Colonic mucosa (tissue), 4 donors: ENCODE measurements around the gene PPBP. TPM values are rescaled to one million over a fixed set of nuclear protein-coding genes. Genes with fewer than 3 reads are reported as not detected.
A peak's percentile ranks its signal among the peaks of the same experiment; 100 is the strongest.

Experiments used
- DNase-seq: peaks from one replicate; pipeline ENCODE4 v3.0.0-alpha.2; 2020
- H3K27ac ChIP-seq: fragments of 200-600 bp; one replicate; pipeline ENCODE4 v1.8.0; 2021
- H3K27me3 ChIP-seq: fragments of 200-600 bp; one replicate; pipeline ENCODE4 v1.8.0; 2021
- H3K36me3 ChIP-seq: fragments of 200-600 bp; one replicate; pipeline ENCODE4 v1.8.0; 2021
- H3K4me1 ChIP-seq: fragments of 200-600 bp; one replicate; pipeline ENCODE4 v1.8.0; 2021; ENCODE audit warnings: mild to moderate bottlenecking
- H3K4me3 ChIP-seq: fragments of 200-600 bp; one replicate; pipeline ENCODE4 v1.8.0; 2021
- H3K9ac ChIP-seq, 2 donors: one replicate each; pipeline ENCODE4 v1.7.0; 2013; ENCODE audit warnings: control low read depth in 2 of 2, low read depth in 2 of 2, low read length in 2 of 2
- H3K9me3 ChIP-seq: fragments of 200-600 bp; one replicate; pipeline ENCODE4 v1.8.0; 2021
- intact Hi-C: fragments of 100-400 bp; cut with DNase I; formaldehyde crosslinking; loops from one replicate; pipeline ENCODE4 v1.14.1; 2022
- total RNA-seq, 2 donors: library from RNA; stranded (reverse); fragmentation: NEBNext Ultra II Directional in 1 of 2; extraction: Animal tissue kit (Norgen Biotek cat#: 25700) in 1 of 2; gene quantifications; one replicate each; pipeline ENCODE4 v1.2.1, GENCODE V29; 2021
- TF ChIP-seq, protein P1 (sequence below): fragments of 200-600 bp; IDR thresholded peaks from one replicate; pipeline ENCODE4 v1.8.0; 2022; ENCODE audit warnings: antibody characterized with exemption, mild to moderate bottlenecking
- donor health status: healthy.
- donor health status: DM: no; HTN: no; CAD: no.
- donor health status: DM: no; HTN: no; CAD: no.

Gene PPBP
- total RNA-seq, 2 donors from 2014 or later = not detected

DNA sequence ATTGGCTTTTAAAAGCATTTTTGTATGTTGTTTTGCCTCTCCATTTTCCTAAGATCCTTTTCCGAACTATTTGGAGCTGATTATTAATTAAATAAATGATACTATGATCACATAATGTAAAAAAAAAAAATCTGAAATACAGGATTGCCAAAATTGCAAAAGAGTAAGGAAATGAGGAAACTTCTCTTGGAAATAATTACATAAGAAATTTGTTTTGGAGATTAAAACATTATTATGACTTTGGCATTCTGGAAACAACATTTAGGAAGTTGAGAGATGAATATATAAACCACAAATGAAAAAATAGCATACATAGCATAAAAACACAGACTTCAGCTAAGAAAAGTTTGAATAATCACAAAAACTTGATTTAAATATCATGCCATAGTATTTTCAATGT lies 39.7 kb downstream of the PPBP start:
- no peaks in the 10 kb centered on the region for H3K27me3 ChIP-seq
- no peak overlapping the region for H3K4me3 ChIP-seq
- DNase-seq = no peak
- no peak overlapping the region for H3K9ac ChIP-seq
- TF ChIP-seq, protein P1, sequence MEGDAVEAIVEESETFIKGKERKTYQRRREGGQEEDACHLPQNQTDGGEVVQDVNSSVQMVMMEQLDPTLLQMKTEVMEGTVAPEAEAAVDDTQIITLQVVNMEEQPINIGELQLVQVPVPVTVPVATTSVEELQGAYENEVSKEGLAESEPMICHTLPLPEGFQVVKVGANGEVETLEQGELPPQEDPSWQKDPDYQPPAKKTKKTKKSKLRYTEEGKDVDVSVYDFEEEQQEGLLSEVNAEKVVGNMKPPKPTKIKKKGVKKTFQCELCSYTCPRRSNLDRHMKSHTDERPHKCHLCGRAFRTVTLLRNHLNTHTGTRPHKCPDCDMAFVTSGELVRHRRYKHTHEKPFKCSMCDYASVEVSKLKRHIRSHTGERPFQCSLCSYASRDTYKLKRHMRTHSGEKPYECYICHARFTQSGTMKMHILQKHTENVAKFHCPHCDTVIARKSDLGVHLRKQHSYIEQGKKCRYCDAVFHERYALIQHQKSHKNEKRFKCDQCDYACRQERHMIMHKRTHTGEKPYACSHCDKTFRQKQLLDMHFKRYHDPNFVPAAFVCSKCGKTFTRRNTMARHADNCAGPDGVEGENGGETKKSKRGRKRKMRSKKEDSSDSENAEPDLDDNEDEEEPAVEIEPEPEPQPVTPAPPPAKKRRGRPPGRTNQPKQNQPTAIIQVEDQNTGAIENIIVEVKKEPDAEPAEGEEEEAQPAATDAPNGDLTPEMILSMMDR = no peak
- intact Hi-C loops = no loop called here
- H3K9me3 ChIP-seq = no peaks in the 10 kb centered on the region
- no peak overlapping the region for H3K27ac ChIP-seq
- no peaks in the 10 kb centered on the region for H3K36me3 ChIP-seq
- no peaks in the 10 kb centered on the region for H3K4me1 ChIP-seq

DNA sequence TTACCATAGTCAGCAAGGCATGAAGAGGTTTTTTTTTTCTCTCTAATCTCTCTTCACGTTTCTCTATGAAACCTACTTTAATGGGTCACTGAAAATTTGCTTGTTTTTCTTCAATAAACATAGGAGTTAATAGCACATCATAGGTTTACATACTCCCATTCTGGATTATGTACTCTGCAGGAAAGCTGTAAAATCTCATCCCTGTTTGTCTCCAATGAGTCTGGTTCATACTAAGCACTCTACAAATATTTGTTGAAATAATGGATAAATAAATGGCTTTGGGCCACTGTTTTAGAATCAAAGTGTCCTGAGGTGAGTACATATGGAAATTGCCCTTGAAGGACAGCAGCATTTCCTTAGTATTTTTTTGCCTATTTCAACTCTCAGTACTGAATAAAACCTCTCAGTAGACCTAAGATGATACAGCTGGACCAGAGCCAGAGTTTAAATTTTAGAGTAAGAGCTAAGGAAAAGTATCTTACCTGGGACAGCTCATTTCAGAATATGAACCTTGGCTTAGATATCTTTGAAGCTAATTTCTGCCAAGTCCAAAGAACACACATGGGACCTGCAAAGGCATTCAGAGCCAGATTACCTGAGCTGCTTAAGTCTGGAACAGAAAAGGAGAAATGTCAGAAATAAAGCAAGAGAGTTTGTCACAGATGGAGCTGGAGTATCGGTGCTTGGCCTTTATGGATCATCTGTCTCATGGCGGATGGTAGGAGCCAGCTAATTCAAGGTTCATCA lies 40.6 kb downstream of the PPBP start:
- Histone ChIP-seq H3K4me3 (no peak overlapping the region), H3K36me3 (no peaks in the 10 kb centered on the region), H3K4me1 (no peaks in the 10 kb centered on the region), H3K9ac (no peak overlapping the region), H3K9me3 (no peaks in the 10 kb centered on the region), H3K27me3 (no peaks in the 10 kb centered on the region), H3K27ac (no peak overlapping the region)
- intact Hi-C loops = no loop called here
- TF ChIP-seq, protein P1 = no peak
- no peak for DNase-seq

DNA sequence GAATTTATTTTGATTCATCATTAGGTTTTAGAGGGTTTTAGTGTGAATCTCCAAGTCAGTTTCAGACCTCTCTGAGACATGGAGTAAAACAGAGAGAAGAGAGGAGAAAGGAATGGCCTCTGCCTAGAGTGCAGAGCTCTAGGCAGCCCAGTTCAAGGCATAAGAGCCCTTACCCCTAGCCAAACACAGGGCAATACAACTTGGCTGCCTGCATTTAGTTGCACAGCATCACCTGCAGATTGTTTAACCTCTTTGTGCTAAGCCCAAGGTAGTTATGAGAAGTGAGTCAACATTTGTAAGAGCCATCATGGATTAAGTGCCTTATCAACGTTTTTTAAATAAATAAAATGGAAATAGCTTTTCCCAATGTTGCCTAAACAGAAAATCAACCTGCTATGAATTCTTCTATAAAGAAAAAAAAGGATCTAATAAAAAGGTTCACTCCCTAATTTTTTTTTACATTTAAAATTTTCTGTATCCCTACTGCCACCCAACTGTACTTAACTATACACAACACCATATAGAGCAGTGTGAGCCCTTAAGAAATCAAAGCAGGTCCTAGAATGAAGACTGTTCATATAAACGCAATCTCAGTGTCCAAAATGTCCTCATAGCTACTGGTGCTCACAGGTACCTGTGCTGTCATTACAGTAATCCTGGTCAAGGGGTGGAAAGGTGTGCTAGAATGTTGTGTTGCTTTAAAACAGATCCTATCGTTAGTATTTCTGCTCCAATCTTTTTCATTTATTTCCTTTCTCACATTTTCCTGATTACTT lies 42.1 kb downstream of the PPBP start:
- TF ChIP-seq, protein P1 = no peak
- Histone ChIP-seq H3K9ac (no peak overlapping the region), H3K4me3 (no peak overlapping the region), H3K27me3 (no peaks in the 10 kb centered on the region), H3K9me3 (no peaks in the 10 kb centered on the region), H3K36me3 (no peaks in the 10 kb centered on the region), H3K4me1 (no peaks in the 10 kb centered on the region), H3K27ac (no peak overlapping the region)
- no peak for DNase-seq
- intact Hi-C loops = no loop called here

DNA sequence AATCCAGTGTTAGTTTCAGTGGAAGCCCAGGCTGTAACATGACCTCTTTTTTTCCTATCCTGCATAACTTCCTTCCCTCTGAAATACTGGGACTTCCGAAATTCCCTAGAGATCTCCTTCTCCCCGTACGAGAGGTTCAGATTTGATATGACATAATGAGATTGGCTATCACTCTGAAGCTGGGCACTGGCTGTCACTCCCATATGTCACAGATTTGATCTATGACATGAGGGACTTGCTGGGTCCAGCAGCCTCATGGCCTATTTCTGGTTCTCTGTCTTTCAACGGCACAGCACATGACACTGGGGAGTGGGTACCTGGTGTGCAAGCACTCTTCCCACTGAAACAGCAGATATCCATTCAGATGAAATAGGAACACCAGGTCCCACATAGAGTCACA lies 42.9 kb downstream of the PPBP start:
- Histone ChIP-seq H3K9ac (no peak overlapping the region), H3K27me3 (no peaks in the 10 kb centered on the region), H3K4me1 (no peaks in the 10 kb centered on the region), H3K9me3 (no peaks in the 10 kb centered on the region), H3K4me3 (no peak overlapping the region), H3K36me3 (no peaks in the 10 kb centered on the region), H3K27ac (no peak overlapping the region)
- intact Hi-C loops = no loop called here
- DNase-seq = no peak
- TF ChIP-seq, protein P1 = no peak

DNA sequence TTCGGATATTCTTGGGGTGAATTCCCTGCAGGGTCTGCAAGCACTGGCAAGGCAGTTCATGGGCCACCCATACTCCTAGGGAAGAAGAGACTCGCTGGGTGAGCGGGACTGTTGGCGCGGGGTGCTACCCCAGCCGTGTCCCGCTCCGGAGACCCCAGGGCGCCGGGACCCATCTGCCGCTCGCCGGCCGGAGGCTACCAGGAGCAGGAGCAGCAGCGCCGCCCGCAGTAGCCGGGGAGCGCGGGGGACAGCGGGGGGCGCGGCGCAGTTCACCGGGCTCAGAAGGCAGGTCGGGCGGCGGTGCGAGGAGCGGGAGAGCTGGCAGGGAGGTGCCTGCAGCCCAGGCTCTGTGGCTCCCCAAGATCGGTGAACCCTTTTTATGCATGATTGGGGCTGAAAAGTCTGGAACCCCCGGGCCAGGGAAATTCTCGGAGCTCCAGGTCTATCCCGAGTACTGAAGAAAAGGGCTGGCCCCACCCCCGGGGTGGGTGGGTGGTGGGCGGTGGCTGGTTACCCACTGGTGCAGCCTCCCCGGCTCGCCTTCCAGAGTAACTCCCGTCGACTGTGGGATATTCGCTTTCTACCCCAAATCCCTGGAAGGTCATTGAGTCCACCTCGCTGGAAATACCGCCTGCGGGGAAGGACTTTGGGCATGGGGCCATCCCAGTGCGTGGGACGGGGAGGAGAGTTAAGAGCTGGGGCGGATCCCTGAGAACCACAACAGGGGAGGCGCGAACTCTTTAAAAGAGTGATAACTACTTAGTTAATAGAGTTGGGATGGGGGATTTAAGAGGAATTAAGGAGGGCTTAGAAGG lies 43.7 kb downstream of the PPBP start:
- Histone ChIP-seq H3K36me3 (no peaks in the 10 kb centered on the region), H3K27ac (no peak overlapping the region), H3K4me1 (no peaks in the 10 kb centered on the region), H3K9me3 (no peaks in the 10 kb centered on the region), H3K9ac (no peak overlapping the region), H3K4me3 (peak overlapping the region; percentile 41), H3K27me3 (no peaks in the 10 kb centered on the region)
- TF ChIP-seq, protein P1 = no peak
- intact Hi-C loops = no loop called here
- peak; percentile 57 for DNase-seq
